Esophagus squamous epithelium (tissue), 5 donors: ENCODE measurements around the gene NGDN. TPM values are rescaled to one million over a fixed set of nuclear protein-coding genes. Genes with fewer than 3 reads are reported as not detected.

ENCODE experiments used
- DNase-seq: peaks from one replicate; lab custom pipeline; 2025; lab: John Stamatoyannopoulos, UW
- H3K27ac ChIP-seq, 4 donors: fragments of 200-600 bp; sonication (generic); one replicate each; pipeline ENCODE4 v1.5.1; 2016 to 2019; ENCODE audit warnings: mild to moderate bottlenecking in 1 of 4
- H3K27me3 ChIP-seq, 4 donors: fragments of 200-600 bp; sonication (generic); 1 replicate in 3 of 4; 2 replicates in 1 of 4; pipeline versions ENCODE4 v1.5.1 to v1.6.0; 2017 to 2021; ENCODE audit warnings: antibody characterized with exemption in 1 of 4
- H3K36me3 ChIP-seq, 3 donors: fragments of 200-600 bp; sonication (generic); one replicate each; pipeline ENCODE4 v1.5.1; 2016 to 2019
- H3K4me1 ChIP-seq, 3 donors: fragments of 200-600 bp; sonication (generic); one replicate each; pipeline ENCODE4 v1.5.1; 2017 to 2019
- H3K4me3 ChIP-seq, 4 donors: fragments of 200-600 bp; sonication (generic); 1 replicate in 3 of 4; 2 replicates in 1 of 4; pipeline ENCODE4 v1.5.1; 2016 to 2019; ENCODE audit warnings: mild to moderate bottlenecking in 2 of 4, moderate library complexity in 1 of 4
- H3K9me3 ChIP-seq, 3 donors: fragments of 200-600 bp; sonication (generic); one replicate each; pipeline ENCODE4 v1.5.1; 2016 to 2019
- CTCF ChIP-seq, 6 experiments: fragments of 450-650 bp in 4 of 6; fragments of 200-600 bp in 2 of 6; sonication (generic) in 2 of 6; IDR thresholded peaks; one replicate each; pipeline ENCODE4 v1.5.1; 2016 to 2019; ENCODE audit warnings: antibody characterized with exemption in 6 of 6, mild to moderate bottlenecking in 4 of 6, moderate library complexity in 4 of 6
- POLR2A ChIP-seq, 4 donors: fragments of 450-650 bp; IDR thresholded peaks; one replicate each; pipeline ENCODE4 v1.6.1; 2017; ENCODE audit warnings: antibody characterized with exemption in 4 of 4, mild to moderate bottlenecking in 4 of 4, moderate library complexity in 3 of 4
- whole genome bisulfite sequencing, 2 donors: methylation state at CpG; one replicate each; pipeline ENCODE4 v1.1.5; 2018; 5-methylcytosine and 5-hydroxymethylcytosine counted together
- intact Hi-C: fragments of 100-400 bp; cut with DNase I; formaldehyde crosslinking; loops from one replicate; pipeline ENCODE4 v1.15.0; 2022
- total RNA-seq, 4 donors: library from RNA; depleted of rRNA; stranded (reverse); fragments of >200 nt; gene quantifications; one replicate each; pipeline ENCODE4 v1.1.0, GENCODE V29; 2016
- donor health status: DM: yes; HTN: yes; CAD: no.

Gene NGDN
- total RNA-seq, 4 donors from 2014 or later = 9.5 to 43.3 (median 35.3) TPM

GRCh38 chr14:23513818-23514643 lies 44.5 kb downstream of the NGDN start:
- H3K36me3 ChIP-seq = no peaks in the 10 kb centered on the region
- TF ChIP-seq CTCF (IDR thresholded peaks at IDR 0.05) = no peak
- no peak for TF ChIP-seq POLR2A (IDR thresholded peaks at IDR 0.05)
- H3K4me1 ChIP-seq = peaks cover 0 to 26% (median 4%) of the 10 kb centered on the region in 3 donors
- no peak for DNase-seq
- H3K27ac ChIP-seq = no peak overlapping the region
- intact Hi-C loops = no loop called here
- no peaks in the 10 kb centered on the region for H3K27me3 ChIP-seq
- H3K9me3 ChIP-seq = no peaks in the 10 kb centered on the region
- 42 to 57% methylated on average over 5 to 8 of the region's 8 CpGs for WGBS, 2 donors
- no peak overlapping the region for H3K4me3 ChIP-seq

- Histone ChIP-seq H3K9me3 (no peaks in the 10 kb centered on the region), H3K36me3 (no peaks in the 10 kb centered on the region), H3K27me3 (no peaks in the 10 kb centered on the region), H3K4me1 (peaks cover 0 to 26% (median 4%) of the 10 kb centered on the region in 3 donors), H3K27ac (no peak overlapping the region), H3K4me3 (no peak overlapping the region)
- TF ChIP-seq POLR2A (IDR thresholded peaks at IDR 0.05) (no peak), CTCF (IDR thresholded peaks at IDR 0.05) (no peak)
- WGBS, 2 donors = 60% methylated on average over 2 of the region's 3 CpGs; no CpG with 5 or more reads in 1 of the 2 donors
- DNase-seq = no peak
- intact Hi-C loops = no loop called here
Measured at GRCh38 chr14:23514644-23514957, 45.1 kb downstream of the NGDN start.

- Histone ChIP-seq H3K27me3 (no peaks in the 10 kb centered on the region), H3K9me3 (no peaks in the 10 kb centered on the region), H3K27ac (no peak overlapping the region), H3K36me3 (no peaks in the 10 kb centered on the region), H3K4me3 (no peak overlapping the region), H3K4me1 (peaks cover 0 to 18% (median 4%) of the 10 kb centered on the region in 3 donors)
- WGBS, 2 donors = 77 to 81% methylated on average over 5 to 6 of the region's 6 CpGs
- intact Hi-C loops = no loop called here
- no peak for DNase-seq
- TF ChIP-seq CTCF (IDR thresholded peaks at IDR 0.05) = no peak
- no peak for TF ChIP-seq POLR2A (IDR thresholded peaks at IDR 0.05)
Measured at GRCh38 chr14:23517650-23518326, 48.3 kb downstream of the NGDN start.

GRCh38 chr14:23518709-23519108 lies 49.2 kb downstream of the NGDN start:
- intact Hi-C loops = no loop called here
- 76 to 83% methylated on average over 1 to 4 of the region's 4 CpGs for WGBS, 2 donors
- H3K9me3 ChIP-seq = no peaks in the 10 kb centered on the region

More at GRCh38 chr14:23518709-23519108, 49.2 kb downstream of the NGDN start:
- Histone ChIP-seq H3K27ac (no peak overlapping the region), H3K4me1 (peaks cover 0 to 9% (median 0%) of the 10 kb centered on the region in 3 donors), H3K36me3 (no peaks in the 10 kb centered on the region), H3K27me3 (no peaks in the 10 kb centered on the region), H3K4me3 (no peak overlapping the region)
- TF ChIP-seq POLR2A (IDR thresholded peaks at IDR 0.05) (no peak), CTCF (IDR thresholded peaks at IDR 0.05) (no peak)
- no peak for DNase-seq
